Mesothelial cell of epicardium (in vitro differentiated cells): ENCODE results near the gene LYSMD3. TPM values are rescaled to one million over a fixed set of nuclear protein-coding genes. Genes with fewer than 3 reads are reported as not detected.
A peak's percentile ranks its signal among the peaks of the same experiment; 100 is the strongest.

Source experiments
- DNase-seq, 2 experiments: peaks; one replicate each; pipeline ENCODE4 v3.0.0; 2021; ENCODE audit warnings: low spot score in 2 of 2; ENCODE audit not compliant: unreplicated experiment in 2 of 2
- H3K27ac Mint-ChIP-seq: 2 replicates; pipeline ENCODE4 v1.8.0; 2021; ENCODE audit warnings: mixed read lengths
- H3K27me3 Mint-ChIP-seq: 2 replicates; pipeline ENCODE4 v1.8.0; 2021; ENCODE audit warnings: low read depth, mixed read lengths
- H3K36me3 Mint-ChIP-seq: 2 replicates; pipeline ENCODE4 v1.8.0; 2021; ENCODE audit warnings: mixed read lengths
- H3K4me1 Mint-ChIP-seq: 2 replicates; pipeline ENCODE4 v1.8.0; 2021; ENCODE audit warnings: mixed read lengths
- H3K4me3 Mint-ChIP-seq: 2 replicates; pipeline ENCODE4 v1.8.0; 2021; ENCODE audit warnings: mild to moderate bottlenecking, moderate library complexity, mixed read lengths
- H3K9me3 Mint-ChIP-seq: 2 replicates; pipeline ENCODE4 v1.8.0; 2021; ENCODE audit warnings: mixed read lengths
- CTCF ChIP-seq: fragments of 200-600 bp; sonication (generic); IDR thresholded peaks from one replicate; pipeline ENCODE4 v1.5.0; 2021; ENCODE audit warnings: antibody characterized with exemption; ENCODE audit not compliant: unreplicated experiment
- total RNA-seq: library from RNA; stranded (reverse); gene quantifications from 3 replicates; pipeline ENCODE4 v1.2.1, GENCODE V29; 2021

Gene LYSMD3
- total RNA-seq, 1 donor from 2014 or later, result 14.5 TPM

GRCh38 chr5:90475436-90475980 lies 53.9 kb downstream of the LYSMD3 start:
- Mint-ChIP-seq H3K27me3 (peaks cover 5% of the 10 kb centered on the region), H3K4me3 (peak overlapping the region; percentile 93), H3K9me3 (no peaks in the 10 kb centered on the region), H3K36me3 (no peaks in the 10 kb centered on the region), H3K27ac (no peak overlapping the region), H3K4me1 (peaks cover 20% of the 10 kb centered on the region)
- no peak for DNase-seq
- no peak for TF ChIP-seq CTCF

GRCh38 chr5:90474235-90475107 lies 54.9 kb downstream of the LYSMD3 start, which contains the start of the genes MBLAC2 and POLR3G:
Gene MBLAC2, minus strand, starts transcription at chr5:90474771. Its CDS starts 479 bp downstream, at chr5:90474292.
Gene POLR3G, plus strand, starts transcription at chr5:90474864. Its CDS starts 10,704 bp downstream, at chr5:90485568.
- H3K9me3 Mint-ChIP-seq, result peaks cover 1% of the 10 kb centered on the region
- peaks cover 26% of the 10 kb centered on the region for H3K4me1 Mint-ChIP-seq
- peak within 1 kb of the TSS; percentile 93 for H3K4me3 Mint-ChIP-seq
- H3K27me3 Mint-ChIP-seq, result peaks cover 5% of the 10 kb centered on the region
- H3K36me3 Mint-ChIP-seq, result peaks cover under 1% of the 10 kb centered on the region
- peak; percentile 43 for TF ChIP-seq CTCF
- peak; percentile 81 to 92 for DNase-seq
- H3K27ac Mint-ChIP-seq, result peak within 1 kb of the TSS; percentile 91

- peak in 1 of 2 experiments; percentile 55 for DNase-seq
- Mint-ChIP-seq H3K9me3 (peaks cover 10% of the 10 kb centered on the region), H3K27me3 (peaks cover 5% of the 10 kb centered on the region), H3K36me3 (peaks cover 7% of the 10 kb centered on the region), H3K4me3 (peak overlapping the region; percentile 93), H3K27ac (peak overlapping the region; percentile 91), H3K4me1 (peaks cover 26% of the 10 kb centered on the region)
- TF ChIP-seq CTCF, result no peak
Observed at GRCh38 chr5:90473396-90474234, 55.8 kb downstream of the LYSMD3 start.

- Mint-ChIP-seq H3K9me3 (peaks cover 17% of the 10 kb centered on the region), H3K4me3 (peak overlapping the region; percentile 93), H3K27ac (peak overlapping the region; percentile 32), H3K27me3 (peaks cover 5% of the 10 kb centered on the region), H3K4me1 (peaks cover 26% of the 10 kb centered on the region), H3K36me3 (peaks cover 13% of the 10 kb centered on the region)
- no peak for TF ChIP-seq CTCF
- no peak for DNase-seq
Observed at GRCh38 chr5:90472783-90473395, 56.5 kb downstream of the LYSMD3 start.

Other genes with a start within 250 kb of the LYSMD3 start
- gene CETN3, start 119.8 kb downstream of the LYSMD3 start, total RNA-seq, result 32.9 to 35.5 TPM (median 34.2 TPM) in 3 replicates
- gene MBLAC2, start 54.8 kb downstream of the LYSMD3 start, total RNA-seq, result 5.0 to 5.2 TPM (median 5.1 TPM) in 3 replicates
- gene POLR3G, start 54.7 kb downstream of the LYSMD3 start, total RNA-seq, result 1.6 to 2.1 TPM (median 1.7 TPM) in 3 replicates
- gene ADGRV1, start 29.2 kb upstream of the LYSMD3 start, total RNA-seq, result 22.2 to 25.4 TPM (median 24.6 TPM) in 3 replicates